Measurements from ENCODE around the gene ZSWIM5.

ZSWIM5 gene

GRCh38 chr1:45018599-45019230 lies 187.7 kb downstream of the ZSWIM5 start:
- POLR2A ChIA-PET, result interaction anchor here (0.6 to 1.5 kb wide), 2 partner anchors 187 to 285 kb away, joined by 3 to 8 read pairs; partner anchors contain the start of gene ZSWIM5

GRCh38 chr1:45016767-45017166 lies 189.6 kb downstream of the ZSWIM5 start:
- H3K36me3 ChIP-seq (ENCODE audit: control insufficient read depth in 2 of 2, insufficient read depth in 1 of 2, low read length in 2 of 2), result peaks cover 0 to 35% of the 10 kb centered on the region in 2 experiments; a peak in 1 of 3 replicates
- no peaks in the 10 kb centered on the region for H3K4me1 ChIP-seq (ENCODE audit: control insufficient read depth, insufficient read depth, low read length)
- no peak overlapping the region for H3K27ac ChIP-seq (ENCODE audit: extremely low read depth, low read depth, low read length)
- ChIA-PET POLR2A (interaction anchor here (0.6 kb wide), 1 partner anchor 287 kb away, joined by 5 read pairs; no protein-coding TSS in a partner anchor), CTCF (interaction anchor here (0.9 to 12.0 kb wide), 3 partner anchors 281 to 476 kb away, joined by 3 to 304 read pairs (median 6); no protein-coding TSS in a partner anchor)
- H3K4me3 ChIP-seq (ENCODE audit: low read depth, low read length), result no peak overlapping the region
- no peaks in the 10 kb centered on the region for H3K9me3 ChIP-seq (ENCODE audit: control insufficient read depth, insufficient read depth, low read depth, low read length)
- TF ChIP-seq, protein P1, sequence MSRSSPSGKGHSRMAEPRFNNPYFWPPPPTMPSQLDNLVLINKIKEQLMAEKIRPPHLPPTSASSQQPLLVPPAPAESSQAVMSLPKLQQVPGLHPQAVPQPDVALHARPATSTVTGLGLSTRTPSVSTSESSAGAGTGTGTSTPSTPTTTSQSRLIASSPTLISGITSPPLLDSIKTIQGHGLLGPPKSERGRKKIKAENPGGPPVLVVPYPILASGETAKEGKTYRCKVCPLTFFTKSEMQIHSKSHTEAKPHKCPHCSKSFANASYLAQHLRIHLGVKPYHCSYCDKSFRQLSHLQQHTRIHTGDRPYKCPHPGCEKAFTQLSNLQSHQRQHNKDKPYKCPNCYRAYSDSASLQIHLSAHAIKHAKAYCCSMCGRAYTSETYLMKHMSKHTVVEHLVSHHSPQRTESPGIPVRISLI (tag by site-specific recombination; IDR thresholded peaks at IDR 0.05), result no peak
- TF ChIP-seq ZFP3 (tag by site-specific recombination; IDR thresholded peaks at IDR 0.05; ENCODE audit: low read depth) (no peak), ZNF843 (tag by site-specific recombination; IDR thresholded peaks at IDR 0.05) (no peak), SETDB1 (IDR thresholded peaks at IDR 0.05; ENCODE audit: insufficient read length, low read length) (no peak), IKZF3 (tag by site-specific recombination; IDR thresholded peaks at IDR 0.05) (no peak), ZNF114 (tag by site-specific recombination; IDR thresholded peaks at IDR 0.05) (no peak), ZNF48 (tag by site-specific recombination; IDR thresholded peaks at IDR 0.05) (no peak), ZNF248 (tag by site-specific recombination; IDR thresholded peaks at IDR 0.05) (no peak), ZNF223 (tag by site-specific recombination; IDR thresholded peaks at IDR 0.05) (no peak), KLF10 (tag by site-specific recombination; IDR thresholded peaks at IDR 0.05) (no peak), ZNF24 (tag by site-specific recombination; IDR thresholded peaks at IDR 0.05) (no peak)
- TF ChIP-seq, protein P2, sequence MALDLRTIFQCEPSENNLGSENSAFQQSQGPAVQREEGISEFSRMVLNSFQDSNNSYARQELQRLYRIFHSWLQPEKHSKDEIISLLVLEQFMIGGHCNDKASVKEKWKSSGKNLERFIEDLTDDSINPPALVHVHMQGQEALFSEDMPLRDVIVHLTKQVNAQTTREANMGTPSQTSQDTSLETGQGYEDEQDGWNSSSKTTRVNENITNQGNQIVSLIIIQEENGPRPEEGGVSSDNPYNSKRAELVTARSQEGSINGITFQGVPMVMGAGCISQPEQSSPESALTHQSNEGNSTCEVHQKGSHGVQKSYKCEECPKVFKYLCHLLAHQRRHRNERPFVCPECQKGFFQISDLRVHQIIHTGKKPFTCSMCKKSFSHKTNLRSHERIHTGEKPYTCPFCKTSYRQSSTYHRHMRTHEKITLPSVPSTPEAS (tag by site-specific recombination; IDR thresholded peaks at IDR 0.05), result no peak

More at GRCh38 chr1:45018599-45019230, 187.7 kb downstream of the ZSWIM5 start:
- CTCF ChIA-PET, result interaction anchor here (0.5 to 12.0 kb wide), 18 partner anchors 11 to 551 kb away, joined by 3 to 304 read pairs (median 3); partner anchors contain the start of genes EIF2B3 and TESK2
- no peaks in the 10 kb centered on the region for H3K4me1 ChIP-seq (ENCODE audit: control insufficient read depth, insufficient read depth, low read length)
- no peak overlapping the region for H3K27ac ChIP-seq (ENCODE audit: extremely low read depth, low read depth, low read length)
- peaks cover 0 to 28% of the 10 kb centered on the region in 2 experiments; a peak in 1 of 3 replicates for H3K36me3 ChIP-seq (ENCODE audit: control insufficient read depth in 2 of 2, insufficient read depth in 1 of 2, low read length in 2 of 2)
- TF ChIP-seq ZSCAN23 (tag by site-specific recombination; IDR thresholded peaks at IDR 0.05), result no peak
- no peak for TF ChIP-seq ZNF549 (tag by site-specific recombination; IDR thresholded peaks at IDR 0.05)
- TF ChIP-seq PRDM10 (tag by site-specific recombination; IDR thresholded peaks at IDR 0.05), result peak; percentile 23; the same call in 1 of the 2 replicates
- TF ChIP-seq CTCF (tag by site-specific recombination; IDR thresholded peaks at IDR 0.05), result peak; percentile 76
- peak; percentile 40 for TF ChIP-seq ZNF654 (tag by site-specific recombination; IDR thresholded peaks at IDR 0.05; ENCODE audit: low read depth)
- TF ChIP-seq, protein P3, sequence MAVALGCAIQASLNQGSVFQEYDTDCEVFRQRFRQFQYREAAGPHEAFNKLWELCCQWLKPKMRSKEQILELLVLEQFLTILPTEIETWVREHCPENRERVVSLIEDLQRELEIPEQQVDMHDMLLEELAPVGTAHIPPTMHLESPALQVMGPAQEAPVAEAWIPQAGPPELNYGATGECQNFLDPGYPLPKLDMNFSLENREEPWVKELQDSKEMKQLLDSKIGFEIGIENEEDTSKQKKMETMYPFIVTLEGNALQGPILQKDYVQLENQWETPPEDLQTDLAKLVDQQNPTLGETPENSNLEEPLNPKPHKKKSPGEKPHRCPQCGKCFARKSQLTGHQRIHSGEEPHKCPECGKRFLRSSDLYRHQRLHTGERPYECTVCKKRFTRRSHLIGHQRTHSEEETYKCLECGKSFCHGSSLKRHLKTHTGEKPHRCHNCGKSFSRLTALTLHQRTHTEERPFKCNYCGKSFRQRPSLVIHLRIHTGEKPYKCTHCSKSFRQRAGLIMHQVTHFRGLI (tag by site-specific recombination; IDR thresholded peaks at IDR 0.05), result no peak
- TF ChIP-seq ZBTB17 (tag by site-specific recombination; IDR thresholded peaks at IDR 0.05), result peak; percentile 59
- peak; percentile 41; the same call in 1 of the 2 replicates for TF ChIP-seq ZNF2 (tag by site-specific recombination; IDR thresholded peaks at IDR 0.05)
- H3K4me3 ChIP-seq (ENCODE audit: low read depth, low read length), result no peak overlapping the region
- no peaks in the 10 kb centered on the region for H3K9me3 ChIP-seq (ENCODE audit: control insufficient read depth, insufficient read depth, low read depth, low read length)

Data from HEK293 (cell line).